ENCODE results near the gene MYO1D. TPM values are rescaled to one million over a fixed set of nuclear protein-coding genes. Genes with fewer than 3 reads are reported as not detected.

The MYO1D gene
- total and polyA plus RNA-seq, 2 of the 13 experiments (the other 11 are each of a cell fraction or from before 2014, with no cell fraction given), result 13.2 to 17.3 TPM

DNA sequence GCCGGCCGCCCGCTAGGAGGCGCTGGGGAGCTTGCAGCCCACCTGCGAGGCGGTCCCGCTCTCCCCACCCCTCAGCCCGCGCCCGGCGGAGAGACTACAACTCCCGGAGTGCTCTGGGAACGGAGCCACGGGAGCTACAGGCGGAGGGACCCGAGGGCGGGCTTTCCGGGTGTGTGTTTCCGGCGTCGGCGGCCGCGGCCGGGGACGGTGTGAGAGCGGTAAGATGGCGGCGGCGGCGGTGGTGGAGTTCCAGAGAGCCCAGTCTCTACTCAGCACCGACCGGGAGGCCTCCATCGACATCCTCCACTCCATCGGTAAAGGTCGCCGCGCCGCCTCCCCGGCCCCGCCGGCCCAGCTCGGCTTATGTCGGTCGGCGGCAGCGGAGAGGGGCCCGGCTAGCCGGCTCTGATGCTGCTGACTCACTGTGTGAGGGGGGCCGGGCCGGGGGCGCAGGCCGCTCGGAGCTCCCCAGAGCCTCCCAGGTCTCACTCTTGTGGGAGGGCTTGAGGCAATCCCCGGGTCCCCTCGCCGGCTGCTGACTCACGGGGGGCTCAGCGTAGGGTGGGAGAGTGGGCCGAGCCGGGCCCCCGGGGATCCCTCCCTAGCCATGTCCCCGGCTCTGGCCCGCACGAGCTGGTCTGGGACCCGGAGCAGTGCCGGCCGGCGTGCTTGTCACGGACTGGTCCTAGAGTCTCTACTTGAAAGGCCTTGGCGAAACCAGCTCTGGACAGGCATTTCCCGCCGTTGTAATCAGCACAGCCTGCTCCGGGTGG is 432.4 kb downstream of the MYO1D start, which contains the start of gene PSMD11 (continued):
- TF ChIP-seq HOXA7 (CRISPR knock-in tag; IDR thresholded peaks at IDR 0.05), result no peak
- TF ChIP-seq ZNF562 (CRISPR knock-in tag; IDR thresholded peaks at IDR 0.05; ENCODE audit: borderline replicate concordance), result no peak
- peak; percentile 82; the same call in 1 of the 2 replicates for TF ChIP-seq SIN3A (IDR thresholded peaks at IDR 0.05; ENCODE audit: borderline replicate concordance, low read depth, low read length)
- TF ChIP-seq ZBTB7B (CRISPR knock-in tag; IDR thresholded peaks at IDR 0.05), result peak; percentile 97
- no peak for TF ChIP-seq ZNF550 (CRISPR knock-in tag; IDR thresholded peaks at IDR 0.05; ENCODE audit: borderline replicate concordance)
- TF ChIP-seq, protein P1, sequence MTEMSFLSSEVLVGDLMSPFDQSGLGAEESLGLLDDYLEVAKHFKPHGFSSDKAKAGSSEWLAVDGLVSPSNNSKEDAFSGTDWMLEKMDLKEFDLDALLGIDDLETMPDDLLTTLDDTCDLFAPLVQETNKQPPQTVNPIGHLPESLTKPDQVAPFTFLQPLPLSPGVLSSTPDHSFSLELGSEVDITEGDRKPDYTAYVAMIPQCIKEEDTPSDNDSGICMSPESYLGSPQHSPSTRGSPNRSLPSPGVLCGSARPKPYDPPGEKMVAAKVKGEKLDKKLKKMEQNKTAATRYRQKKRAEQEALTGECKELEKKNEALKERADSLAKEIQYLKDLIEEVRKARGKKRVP (CRISPR knock-in tag; IDR thresholded peaks at IDR 0.05), result 0 out of 4 replicates have a peak, but pooled peaks of 1 of the 2 experiments have one; percentile 39
- TF ChIP-seq, protein P2, sequence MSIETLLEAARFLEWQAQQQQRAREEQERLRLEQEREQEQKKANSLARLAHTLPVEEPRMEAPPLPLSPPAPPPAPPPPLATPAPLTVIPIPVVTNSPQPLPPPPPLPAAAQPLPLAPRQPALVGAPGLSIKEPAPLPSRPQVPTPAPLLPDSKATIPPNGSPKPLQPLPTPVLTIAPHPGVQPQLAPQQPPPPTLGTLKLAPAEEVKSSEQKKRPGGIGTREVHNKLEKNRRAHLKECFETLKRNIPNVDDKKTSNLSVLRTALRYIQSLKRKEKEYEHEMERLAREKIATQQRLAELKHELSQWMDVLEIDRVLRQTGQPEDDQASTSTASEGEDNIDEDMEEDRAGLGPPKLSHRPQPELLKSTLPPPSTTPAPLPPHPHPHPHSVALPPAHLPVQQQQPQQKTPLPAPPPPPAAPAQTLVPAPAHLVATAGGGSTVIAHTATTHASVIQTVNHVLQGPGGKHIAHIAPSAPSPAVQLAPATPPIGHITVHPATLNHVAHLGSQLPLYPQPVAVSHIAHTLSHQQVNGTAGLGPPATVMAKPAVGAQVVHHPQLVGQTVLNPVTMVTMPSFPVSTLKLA (IDR thresholded peaks at IDR 0.05), result 0 out of 2 replicates have a peak, but pooled peaks have one; percentile 15
- no peak for TF ChIP-seq HNF4A (CRISPR knock-in tag; IDR thresholded peaks at IDR 0.05)
- TF ChIP-seq DNMT1 (CRISPR knock-in tag; IDR thresholded peaks at IDR 0.05), result no peak
- TF ChIP-seq ZFP36L2 (CRISPR knock-in tag; IDR thresholded peaks at IDR 0.05), result no peak
- TF ChIP-seq, protein P3, sequence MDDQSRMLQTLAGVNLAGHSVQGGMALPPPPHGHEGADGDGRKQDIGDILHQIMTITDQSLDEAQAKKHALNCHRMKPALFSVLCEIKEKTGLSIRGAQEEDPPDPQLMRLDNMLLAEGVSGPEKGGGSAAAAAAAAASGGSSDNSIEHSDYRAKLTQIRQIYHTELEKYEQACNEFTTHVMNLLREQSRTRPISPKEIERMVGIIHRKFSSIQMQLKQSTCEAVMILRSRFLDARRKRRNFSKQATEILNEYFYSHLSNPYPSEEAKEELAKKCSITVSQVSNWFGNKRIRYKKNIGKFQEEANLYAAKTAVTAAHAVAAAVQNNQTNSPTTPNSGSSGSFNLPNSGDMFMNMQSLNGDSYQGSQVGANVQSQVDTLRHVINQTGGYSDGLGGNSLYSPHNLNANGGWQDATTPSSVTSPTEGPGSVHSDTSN (CRISPR knock-in tag; IDR thresholded peaks at IDR 0.05; ENCODE audit: borderline replicate concordance), result no peak
- TF ChIP-seq MAFG (CRISPR knock-in tag; IDR thresholded peaks at IDR 0.05), result peak; percentile 63; the same call in 1 of the 2 replicates
- TF ChIP-seq ZNF34 (CRISPR knock-in tag; IDR thresholded peaks at IDR 0.05; ENCODE audit: borderline replicate concordance), result no peak
- TF ChIP-seq CENPX (CRISPR knock-in tag; IDR thresholded peaks at IDR 0.05), result no peak
- peak; percentile 79 for TF ChIP-seq ELF1 (CRISPR knock-in tag; IDR thresholded peaks at IDR 0.05)
- no peak for TF ChIP-seq PLRG1 (conservative IDR thresholded peaks at IDR 0.05)
- no peak for TF ChIP-seq SRSF9 (IDR thresholded peaks at IDR 0.05; ENCODE audit: borderline replicate concordance, insufficient read depth, low read depth, low read length, poor library complexity, severe bottlenecking)
- TF ChIP-seq ZBTB49 (CRISPR knock-in tag; IDR thresholded peaks at IDR 0.05; ENCODE audit: borderline replicate concordance), result no peak
- TF ChIP-seq, protein P4, sequence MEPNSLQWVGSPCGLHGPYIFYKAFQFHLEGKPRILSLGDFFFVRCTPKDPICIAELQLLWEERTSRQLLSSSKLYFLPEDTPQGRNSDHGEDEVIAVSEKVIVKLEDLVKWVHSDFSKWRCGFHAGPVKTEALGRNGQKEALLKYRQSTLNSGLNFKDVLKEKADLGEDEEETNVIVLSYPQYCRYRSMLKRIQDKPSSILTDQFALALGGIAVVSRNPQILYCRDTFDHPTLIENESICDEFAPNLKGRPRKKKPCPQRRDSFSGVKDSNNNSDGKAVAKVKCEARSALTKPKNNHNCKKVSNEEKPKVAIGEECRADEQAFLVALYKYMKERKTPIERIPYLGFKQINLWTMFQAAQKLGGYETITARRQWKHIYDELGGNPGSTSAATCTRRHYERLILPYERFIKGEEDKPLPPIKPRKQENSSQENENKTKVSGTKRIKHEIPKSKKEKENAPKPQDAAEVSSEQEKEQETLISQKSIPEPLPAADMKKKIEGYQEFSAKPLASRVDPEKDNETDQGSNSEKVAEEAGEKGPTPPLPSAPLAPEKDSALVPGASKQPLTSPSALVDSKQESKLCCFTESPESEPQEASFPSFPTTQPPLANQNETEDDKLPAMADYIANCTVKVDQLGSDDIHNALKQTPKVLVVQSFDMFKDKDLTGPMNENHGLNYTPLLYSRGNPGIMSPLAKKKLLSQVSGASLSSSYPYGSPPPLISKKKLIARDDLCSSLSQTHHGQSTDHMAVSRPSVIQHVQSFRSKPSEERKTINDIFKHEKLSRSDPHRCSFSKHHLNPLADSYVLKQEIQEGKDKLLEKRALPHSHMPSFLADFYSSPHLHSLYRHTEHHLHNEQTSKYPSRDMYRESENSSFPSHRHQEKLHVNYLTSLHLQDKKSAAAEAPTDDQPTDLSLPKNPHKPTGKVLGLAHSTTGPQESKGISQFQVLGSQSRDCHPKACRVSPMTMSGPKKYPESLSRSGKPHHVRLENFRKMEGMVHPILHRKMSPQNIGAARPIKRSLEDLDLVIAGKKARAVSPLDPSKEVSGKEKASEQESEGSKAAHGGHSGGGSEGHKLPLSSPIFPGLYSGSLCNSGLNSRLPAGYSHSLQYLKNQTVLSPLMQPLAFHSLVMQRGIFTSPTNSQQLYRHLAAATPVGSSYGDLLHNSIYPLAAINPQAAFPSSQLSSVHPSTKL (CRISPR knock-in tag; IDR thresholded peaks at IDR 0.05), result peak; percentile 49; the same call in 1 of the 2 replicates

Measured in HepG2 (cell line).